CD4-positive, alpha-beta T cell (primary cell): ENCODE measurements around the gene SHLD1. TPM values are rescaled to one million over a fixed set of nuclear protein-coding genes. Genes with fewer than 3 reads are reported as not detected.

Experiments
- ATAC-seq: fragments of 200-7000 bp; cut with Tn5 transposase; one replicate; pipeline ENCODE4 v1.10.0; 2022; ENCODE audit warnings: mild to moderate bottlenecking; ENCODE audit not compliant: poor library complexity
- CTCF ChIA-PET: fragments of 350-600 bp; sonication (Branson Sonifier 250); formaldehyde crosslinking; loops from one replicate; lab custom pipeline; 2021; ENCODE audit warnings: antibody characterized with exemption, inconsistent platforms; lab: Charles Lee
- POLR2A ChIA-PET: fragments of 350-600 bp; sonication (Branson Sonifier 250); formaldehyde crosslinking; loops from one replicate; lab custom pipeline; 2021; ENCODE audit warnings: antibody characterized with exemption, inconsistent platforms; lab: Charles Lee
- DNase-seq, 14 experiments: peaks; one replicate each; pipeline ENCODE4 v3.0.0-alpha.2; 2013 to 2020; ENCODE audit warnings: mixed read lengths in 2 of 14
- H3K27ac ChIP-seq, 2 donors: one replicate each; pipeline versions ENCODE4 v1.5.1 to v1.7.0; 2013; ENCODE audit warnings: low read length in 2 of 2, low read depth in 1 of 2, mild to moderate bottlenecking in 1 of 2
- H3K27me3 ChIP-seq, 2 experiments: 1 replicate in 1 of 2; 2 replicates in 1 of 2; pipeline versions ENCODE4 v1.6.1 to v1.7.0; 2013; ENCODE audit warnings: low read length in 2 of 2, control low read depth in 1 of 2, mild to moderate bottlenecking in 1 of 2, moderate library complexity in 1 of 2; ENCODE audit not compliant: insufficient read depth in 2 of 2, control insufficient read depth in 1 of 2
- H3K36me3 ChIP-seq: one replicate; pipeline ENCODE4 v1.6.1; 2013; ENCODE audit warnings: low read length, control low read depth; ENCODE audit not compliant: insufficient read depth
- H3K4me1 ChIP-seq: one replicate; pipeline ENCODE4 v1.6.1; 2013; ENCODE audit warnings: low read length, control low read depth; ENCODE audit not compliant: insufficient read depth
- H3K4me3 ChIP-seq: one replicate; pipeline ENCODE4 v1.5.1; 2013; ENCODE audit warnings: mild to moderate bottlenecking, low read length, moderate library complexity
- H3K9me3 ChIP-seq, 2 experiments: 1 replicate in 1 of 2; 2 replicates in 1 of 2; pipeline versions ENCODE4 v1.6.1 to v1.7.0; 2013; ENCODE audit warnings: low read length in 2 of 2, mild to moderate bottlenecking in 2 of 2, control low read depth in 1 of 2, moderate library complexity in 1 of 2; ENCODE audit not compliant: control insufficient read depth in 1 of 2, insufficient read depth in 1 of 2
- H3K27ac Mint-ChIP-seq: one replicate; pipeline ENCODE4 v1.8.0; 2020; ENCODE audit warnings: mixed read lengths
- H3K27me3 Mint-ChIP-seq: one replicate; pipeline ENCODE4 v1.8.0; 2021; ENCODE audit warnings: mixed read lengths
- H3K36me3 Mint-ChIP-seq: one replicate; pipeline ENCODE4 v1.8.0; 2021; ENCODE audit warnings: low read depth, mixed read lengths
- H3K4me1 Mint-ChIP-seq: one replicate; pipeline ENCODE4 v1.8.0; 2021; ENCODE audit warnings: low read depth, mixed read lengths
- H3K4me3 Mint-ChIP-seq: one replicate; pipeline ENCODE4 v1.8.0; 2020; ENCODE audit warnings: mild to moderate bottlenecking, mixed read lengths
- H3K9me3 Mint-ChIP-seq: one replicate; pipeline ENCODE4 v1.8.0; 2020; ENCODE audit warnings: mixed read lengths
- CTCF ChIP-seq: fragments of 200-600 bp; IDR thresholded peaks from one replicate; pipeline ENCODE4 v1.8.0; 2022; ENCODE audit warnings: antibody characterized with exemption, mild to moderate bottlenecking
- intact Hi-C, 2 experiments: fragments of 100-400 bp; cut with DNase I in 1 of 2; cut with micrococcal nuclease in 1 of 2; formaldehyde crosslinking; loops; one replicate each; pipeline versions ENCODE4 v1.15.1 to v1.9.0; 2023 to 2025; cut with DNase I, micrococcal nuclease
- total RNA-seq, 174 experiments: library from RNA in 2 of 174; stranded (reverse) in 2 of 174; gene quantifications; one replicate each; pipeline ENCODE4 v1.2.3 and lab custom pipeline; 2021 to 2026

The SHLD1 gene
- total RNA-seq, 2 experiments from 2014 or later, result 7.0 to 7.3 TPM

GRCh38 chr20:5789827-5790226 is 39.6 kb downstream of the SHLD1 start:
- no peaks in the 10 kb centered on the region for H3K4me1 ChIP-seq
- intact Hi-C loops, result loop anchor here in 1 of 2 experiments (2.0 to 5.0 kb wide), 2 partner anchors 75 to 287 kb away; no protein-coding TSS in a partner anchor
- ChIA-PET POLR2A (no interaction called here), CTCF (interaction anchor here (1.6 kb wide), 1 partner anchor 213 kb away, joined by 3 read pairs; no protein-coding TSS in a partner anchor)
- no peaks in the 10 kb centered on the region for H3K27me3 Mint-ChIP-seq
- peaks cover 17% of the 10 kb centered on the region for H3K36me3 ChIP-seq
- no peak for TF ChIP-seq CTCF
- H3K4me3 Mint-ChIP-seq, result no peak overlapping the region
- H3K4me3 ChIP-seq, result no peak overlapping the region
- DNase-seq (no peak), ATAC-seq (no peak)
- no peaks in the 10 kb centered on the region for H3K9me3 ChIP-seq
- peaks cover 23% of the 10 kb centered on the region for H3K4me1 Mint-ChIP-seq
- H3K27me3 ChIP-seq, result no peaks in the 10 kb centered on the region
- no peaks in the 10 kb centered on the region for H3K9me3 Mint-ChIP-seq
- H3K27ac Mint-ChIP-seq, result no peak overlapping the region
- H3K27ac ChIP-seq, result no peak overlapping the region
- peaks cover 42% of the 10 kb centered on the region for H3K36me3 Mint-ChIP-seq

DNA sequence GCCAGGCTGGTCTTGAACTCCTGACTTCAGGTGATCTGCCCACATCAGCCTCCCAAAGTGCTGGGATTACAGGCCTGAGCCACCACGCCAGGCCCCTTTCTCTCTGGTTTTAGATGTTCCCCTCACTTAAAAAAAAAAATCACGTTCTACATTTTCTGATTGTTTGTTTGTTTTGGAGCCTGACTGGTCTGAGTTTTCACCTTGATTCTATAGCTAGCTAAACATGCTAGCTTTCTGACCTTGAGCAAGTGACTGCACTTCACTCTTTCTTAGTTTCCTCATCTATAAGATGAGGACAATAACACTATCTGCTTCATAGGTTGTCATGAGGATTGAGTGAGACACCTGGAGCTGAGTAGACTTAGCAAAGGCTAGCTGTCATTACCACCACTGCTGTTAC is 43.7 kb downstream of the SHLD1 start:
- no peak overlapping the region for H3K27ac Mint-ChIP-seq
- CTCF ChIA-PET, result no interaction called here
- H3K36me3 Mint-ChIP-seq, result peaks cover 36% of the 10 kb centered on the region
- intact Hi-C loops, result loop anchor here in 1 of 2 experiments (2.0 kb wide), 1 partner anchor 281 kb away; no protein-coding TSS in a partner anchor
- peaks cover 5% of the 10 kb centered on the region for H3K4me1 Mint-ChIP-seq
- DNase-seq (no peak), ATAC-seq (no peak)
- Histone ChIP-seq H3K27ac (no peak overlapping the region), H3K4me1 (no peaks in the 10 kb centered on the region), H3K4me3 (no peak overlapping the region), H3K9me3 (no peaks in the 10 kb centered on the region), H3K27me3 (no peaks in the 10 kb centered on the region), H3K36me3 (peaks cover 12% of the 10 kb centered on the region)
- no peaks in the 10 kb centered on the region for H3K9me3 Mint-ChIP-seq
- TF ChIP-seq CTCF, result no peak
- POLR2A ChIA-PET, result no interaction called here
- H3K27me3 Mint-ChIP-seq, result no peaks in the 10 kb centered on the region
- no peak overlapping the region for H3K4me3 Mint-ChIP-seq

- H3K27me3 Mint-ChIP-seq, result no peaks in the 10 kb centered on the region
- DNase-seq (no peak), ATAC-seq (no peak)
- Histone ChIP-seq H3K27me3 (no peaks in the 10 kb centered on the region), H3K36me3 (peaks cover 9% of the 10 kb centered on the region), H3K9me3 (no peaks in the 10 kb centered on the region), H3K4me3 (no peak overlapping the region), H3K4me1 (no peaks in the 10 kb centered on the region), H3K27ac (no peak overlapping the region)
- ChIA-PET CTCF (interaction anchor here (0.6 to 1.6 kb wide), 4 partner anchors 8 to 267 kb away, joined by 3 to 11 read pairs (median 3); no protein-coding TSS in a partner anchor), POLR2A (interaction anchor here (0.7 kb wide), 1 partner anchor 226 kb away, joined by 4 read pairs; no protein-coding TSS in a partner anchor)
- intact Hi-C loops, result no loop called here
- no peaks in the 10 kb centered on the region for H3K9me3 Mint-ChIP-seq
- H3K27ac Mint-ChIP-seq, result no peak overlapping the region
- H3K36me3 Mint-ChIP-seq, result peaks cover 36% of the 10 kb centered on the region
- TF ChIP-seq CTCF, result no peak
- H3K4me1 Mint-ChIP-seq, result peaks cover 5% of the 10 kb centered on the region
- H3K4me3 Mint-ChIP-seq, result no peak overlapping the region
Measured at GRCh38 chr20:5796331-5797040, 46.3 kb downstream of the SHLD1 start.
